OCI-LY7 (cell line): Measurements from ENCODE around the gene DIP2A.

Source experiments
- CTCF ChIP-seq: fragments of 200-600 bp; sonication (generic); conservative IDR thresholded peaks from 2 replicates; pipeline ENCODE4 v1.5.1; 2014; ENCODE audit warnings: mild to moderate bottlenecking, antibody characterized with exemption, low read length, moderate library complexity, mixed read lengths
- EZH2phosphoT487 ChIP-seq: fragments of 200-600 bp; sonication (generic); IDR thresholded peaks from 2 replicates; pipeline ENCODE4 v1.6.1; 2018; ENCODE audit warnings: low read depth, borderline replicate concordance, mild to moderate bottlenecking, mixed run types, antibody characterized with exemption, low read length, moderate library complexity, mixed read lengths

GRCh38 chr21:46471514-46471913 is 12.8 kb downstream of the DIP2A start:
- TF ChIP-seq EZH2phosphoT487 (no peak), CTCF (no peak)
